VCaP (cell line): ENCODE measurements around the gene SENP7.
A peak's percentile ranks its signal among the peaks of the same experiment; 100 is the strongest.
"Not testable (repeated sequence)": the region's sequence is repeated elsewhere in the genome, so short reads cannot be mapped to it uniquely, and the experiment has no call there.

Experiments used
- H3K27ac ChIP-seq: fragments of 450-650 bp; 2 replicates; pipeline ENCODE4 v1.5.1; 2017
- CTCF ChIP-seq: fragments of 450-650 bp; conservative IDR thresholded peaks from 2 replicates; pipeline ENCODE4 v1.5.1; 2017; ENCODE audit warnings: mild to moderate bottlenecking, moderate library complexity

Gene SENP7, protein sequence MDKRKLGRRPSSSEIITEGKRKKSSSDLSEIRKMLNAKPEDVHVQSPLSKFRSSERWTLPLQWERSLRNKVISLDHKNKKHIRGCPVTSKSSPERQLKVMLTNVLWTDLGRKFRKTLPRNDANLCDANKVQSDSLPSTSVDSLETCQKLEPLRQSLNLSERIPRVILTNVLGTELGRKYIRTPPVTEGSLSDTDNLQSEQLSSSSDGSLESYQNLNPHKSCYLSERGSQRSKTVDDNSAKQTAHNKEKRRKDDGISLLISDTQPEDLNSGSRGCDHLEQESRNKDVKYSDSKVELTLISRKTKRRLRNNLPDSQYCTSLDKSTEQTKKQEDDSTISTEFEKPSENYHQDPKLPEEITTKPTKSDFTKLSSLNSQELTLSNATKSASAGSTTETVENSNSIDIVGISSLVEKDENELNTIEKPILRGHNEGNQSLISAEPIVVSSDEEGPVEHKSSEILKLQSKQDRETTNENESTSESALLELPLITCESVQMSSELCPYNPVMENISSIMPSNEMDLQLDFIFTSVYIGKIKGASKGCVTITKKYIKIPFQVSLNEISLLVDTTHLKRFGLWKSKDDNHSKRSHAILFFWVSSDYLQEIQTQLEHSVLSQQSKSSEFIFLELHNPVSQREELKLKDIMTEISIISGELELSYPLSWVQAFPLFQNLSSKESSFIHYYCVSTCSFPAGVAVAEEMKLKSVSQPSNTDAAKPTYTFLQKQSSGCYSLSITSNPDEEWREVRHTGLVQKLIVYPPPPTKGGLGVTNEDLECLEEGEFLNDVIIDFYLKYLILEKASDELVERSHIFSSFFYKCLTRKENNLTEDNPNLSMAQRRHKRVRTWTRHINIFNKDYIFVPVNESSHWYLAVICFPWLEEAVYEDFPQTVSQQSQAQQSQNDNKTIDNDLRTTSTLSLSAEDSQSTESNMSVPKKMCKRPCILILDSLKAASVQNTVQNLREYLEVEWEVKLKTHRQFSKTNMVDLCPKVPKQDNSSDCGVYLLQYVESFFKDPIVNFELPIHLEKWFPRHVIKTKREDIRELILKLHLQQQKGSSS

DNA sequence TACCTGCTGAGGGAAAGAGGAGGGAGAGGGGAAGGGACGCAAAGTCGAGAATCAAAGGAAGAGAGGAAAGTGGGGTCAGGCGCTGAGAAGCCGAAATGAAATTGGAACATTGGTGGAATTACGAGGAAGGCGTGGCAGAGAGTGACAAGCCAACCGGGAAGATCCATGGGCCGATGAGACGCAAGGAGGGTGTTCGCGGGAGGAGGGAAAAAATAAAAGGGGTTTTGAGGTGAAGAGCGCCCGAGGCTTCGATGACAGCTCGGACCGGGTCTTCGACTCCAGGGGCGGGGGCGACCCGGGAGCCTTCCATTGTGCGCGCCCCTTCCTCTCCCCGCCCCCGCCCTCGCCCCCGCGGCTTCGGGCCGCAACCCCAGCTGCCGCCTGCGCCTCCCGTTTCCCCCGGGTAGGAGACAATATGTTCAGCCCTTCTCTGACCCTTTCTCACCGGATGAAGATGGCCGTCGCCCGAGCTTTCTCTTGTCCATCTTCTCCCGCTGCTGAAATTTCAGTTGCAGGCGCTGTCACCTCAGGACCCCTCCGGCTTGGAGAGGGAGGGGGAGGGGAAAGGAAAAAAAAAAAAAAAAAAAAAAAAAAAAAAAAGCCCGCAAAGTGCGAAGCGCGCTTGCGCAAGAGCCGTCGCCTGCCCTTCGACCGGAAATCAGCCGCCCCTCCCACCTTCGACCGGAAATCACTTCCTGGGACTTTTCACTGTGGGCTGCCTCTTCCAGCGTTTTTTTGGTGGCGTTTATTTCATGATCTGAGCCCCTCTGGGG is at the start of gene SENP7:
SENP7 (minus strand) TSS at position 567 of the 773 bp plus-strand sequence; CDS start at position 485, 82 bp downstream.
- no peak for TF ChIP-seq CTCF
- peak within 1 kb of the TSS; percentile 85 for H3K27ac ChIP-seq

GRCh38 chr3:101561630-101562328 is 48.8 kb upstream of the SENP7 start, which contains the start of gene TRMT10C:
Gene TRMT10C, plus strand, starts transcription at chr3:101561868. Its CDS starts 2,914 bp downstream, at chr3:101564782.
- H3K27ac ChIP-seq = peak within 1 kb of the TSS; percentile 82
- TF ChIP-seq CTCF = no peak

- no peak overlapping the region for H3K27ac ChIP-seq
- TF ChIP-seq CTCF = no peak
These were observed 43.1 kb upstream of the SENP7 start for GRCh38 chr3:101556064-101556463.

- H3K27ac ChIP-seq = not testable (repeated sequence)
These were observed 40.4 kb upstream of the SENP7 start for GRCh38 chr3:101553381-101553780.

DNA sequence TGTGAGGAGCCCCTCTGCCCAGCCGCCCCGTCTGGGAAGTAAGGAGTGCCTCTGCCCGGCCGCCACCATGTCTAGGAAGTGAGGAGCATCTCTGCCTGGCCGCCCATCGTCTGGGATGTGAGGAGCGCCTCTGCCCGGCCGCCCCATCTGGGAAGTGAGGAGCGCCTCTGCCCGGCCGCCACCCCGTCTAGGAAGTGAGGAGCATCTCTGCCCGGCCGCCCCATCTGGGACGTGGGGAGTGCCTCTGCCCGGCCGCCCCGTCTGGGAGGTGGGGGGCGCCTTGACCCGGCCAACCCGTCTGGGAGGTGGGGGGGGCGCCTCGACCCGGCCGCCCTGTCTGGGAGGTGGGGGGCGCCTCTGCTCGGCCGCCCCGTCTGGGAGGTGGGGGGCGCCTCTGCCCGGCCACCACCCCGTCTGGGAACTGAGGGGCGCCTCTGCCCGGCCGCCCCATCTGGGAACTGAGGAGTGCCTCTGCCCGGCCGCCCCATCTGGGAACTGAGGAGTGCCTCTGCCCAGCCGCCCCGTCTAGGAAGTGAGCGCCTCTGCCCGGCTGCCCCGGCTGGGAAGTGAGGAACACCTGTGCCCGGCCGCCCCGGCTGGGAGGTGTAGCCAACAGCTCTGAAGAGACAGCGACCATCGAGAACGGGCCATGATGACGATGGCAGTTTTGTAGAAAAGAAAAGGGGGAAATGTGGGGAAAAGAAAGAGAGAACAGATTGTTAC is 38.5 kb upstream of the SENP7 start:
- H3K27ac ChIP-seq = not testable (repeated sequence)

- H3K27ac ChIP-seq = peak overlapping the region; percentile 23; the same call in 1 of the 2 replicates
- no peak for TF ChIP-seq CTCF
These were observed 36.5 kb upstream of the SENP7 start for GRCh38 chr3:101549473-101549872.

- TF ChIP-seq CTCF = no peak
- peak overlapping the region; percentile 23 for H3K27ac ChIP-seq
These were observed 35.6 kb upstream of the SENP7 start for GRCh38 chr3:101548527-101549105.
